ENCODE data around the gene PRKAR1B.
A peak's percentile ranks its signal among the peaks of the same experiment; 100 is the strongest.

PRKAR1B gene

GRCh38 chr7:534075-534474 is 193.0 kb downstream of the PRKAR1B start:
- no peak for DNase-seq

GRCh38 chr7:533266-533665 is 193.8 kb downstream of the PRKAR1B start:
- no peak for DNase-seq

GRCh38 chr7:532379-533143 is 194.5 kb downstream of the PRKAR1B start:
- no peak for DNase-seq

- no peak for DNase-seq
Measured at GRCh38 chr7:531777-532176, 195.3 kb downstream of the PRKAR1B start.

- DNase-seq, result no peak
Measured at GRCh38 chr7:528451-528850, 198.6 kb downstream of the PRKAR1B start.

- no peak for DNase-seq
Measured at GRCh38 chr7:527723-528122, 199.4 kb downstream of the PRKAR1B start.

GRCh38 chr7:526460-527034 is 200.5 kb downstream of the PRKAR1B start:
- DNase-seq, result no peak

GRCh38 chr7:525740-526139 is 201.3 kb downstream of the PRKAR1B start:
- no peak for DNase-seq

GRCh38 chr7:524800-525199 is 202.3 kb downstream of the PRKAR1B start:
- DNase-seq, result no peak

- DNase-seq, result no peak
Measured at GRCh38 chr7:523347-524336, 203.4 kb downstream of the PRKAR1B start.

- DNase-seq, result no peak
Measured at GRCh38 chr7:522951-523314, 204.1 kb downstream of the PRKAR1B start.

- DNase-seq, result peak; percentile 66
Measured at GRCh38 chr7:522071-522950, 204.8 kb downstream of the PRKAR1B start.

- peak; percentile 10 for DNase-seq
Measured at GRCh38 chr7:521221-522070, 205.6 kb downstream of the PRKAR1B start.

- DNase-seq, result no peak
Measured at GRCh38 chr7:520503-521161, 206.4 kb downstream of the PRKAR1B start.

- peak; percentile 40 for DNase-seq
Measured at GRCh38 chr7:519484-520390, 207.3 kb downstream of the PRKAR1B start, which contains the start of gene PDGFA. Gene PDGFA, minus strand, starts transcription at chr7:519846. Its CDS starts 845 bp downstream, at chr7:519001.

- peak; percentile 8 for DNase-seq
Measured at GRCh38 chr7:518630-519483, 208.2 kb downstream of the PRKAR1B start.

- DNase-seq, result no peak
Measured at GRCh38 chr7:517774-518629, 209.1 kb downstream of the PRKAR1B start.

All from inflammatory macrophage treated with lipopolysaccharide for 4 hours (primary cell).